ENCODE measurements around the gene TMOD2. TPM values are rescaled to one million over a fixed set of nuclear protein-coding genes. Genes with fewer than 3 reads are reported as not detected.

Gene TMOD2
- total RNA-seq = 9.8 and 10.3 TPM in 2 replicates

DNA sequence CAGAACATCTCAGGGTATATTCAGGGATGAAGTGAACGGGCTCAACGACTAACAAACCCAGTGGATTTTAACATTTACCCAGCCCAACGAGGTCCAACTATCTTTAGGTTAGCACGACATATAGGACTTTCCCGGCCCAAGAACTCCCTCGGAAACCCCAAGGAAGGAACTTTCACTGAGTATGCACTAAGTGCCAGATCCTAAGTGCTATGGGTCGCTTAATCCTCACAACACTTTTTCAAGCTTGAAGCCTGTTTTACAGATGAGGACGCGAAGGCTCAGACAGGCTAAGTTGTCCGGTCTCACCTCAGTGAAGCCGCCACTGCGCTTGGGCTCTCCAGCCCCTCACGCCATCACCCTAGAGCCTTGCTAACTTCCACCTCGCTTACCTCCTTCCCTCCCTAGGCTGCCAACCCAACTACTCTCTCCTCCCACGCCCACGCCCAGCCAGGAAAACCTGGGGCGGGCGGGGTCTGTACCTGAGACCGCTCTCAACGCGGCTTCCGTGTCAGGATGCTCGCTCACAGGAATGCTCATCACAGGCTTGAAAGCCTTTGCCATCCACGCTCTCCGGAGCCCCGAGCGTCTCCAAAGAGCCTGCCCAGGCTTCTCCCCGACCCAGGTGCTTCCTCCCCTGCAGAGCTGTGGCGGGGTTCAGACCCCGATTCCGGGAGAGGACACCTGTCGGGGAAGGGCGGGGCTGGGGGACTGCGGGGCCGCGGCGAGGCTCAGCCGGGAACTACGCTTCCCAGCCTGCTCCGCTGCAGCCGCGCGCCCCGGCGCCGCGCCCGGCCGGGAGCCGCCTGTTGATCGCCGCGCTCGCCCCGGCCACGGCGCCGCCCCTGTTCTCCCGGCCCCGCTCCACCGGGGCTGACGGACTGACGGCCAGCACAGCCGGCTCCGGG lies at the start of gene TMOD2:
Gene TMOD2, plus strand, starts transcription at position 806 of the 905 bp plus-strand sequence. CDS start 14,845 bp downstream, outside the sequence.
- TF ChIP-seq, protein P1, sequence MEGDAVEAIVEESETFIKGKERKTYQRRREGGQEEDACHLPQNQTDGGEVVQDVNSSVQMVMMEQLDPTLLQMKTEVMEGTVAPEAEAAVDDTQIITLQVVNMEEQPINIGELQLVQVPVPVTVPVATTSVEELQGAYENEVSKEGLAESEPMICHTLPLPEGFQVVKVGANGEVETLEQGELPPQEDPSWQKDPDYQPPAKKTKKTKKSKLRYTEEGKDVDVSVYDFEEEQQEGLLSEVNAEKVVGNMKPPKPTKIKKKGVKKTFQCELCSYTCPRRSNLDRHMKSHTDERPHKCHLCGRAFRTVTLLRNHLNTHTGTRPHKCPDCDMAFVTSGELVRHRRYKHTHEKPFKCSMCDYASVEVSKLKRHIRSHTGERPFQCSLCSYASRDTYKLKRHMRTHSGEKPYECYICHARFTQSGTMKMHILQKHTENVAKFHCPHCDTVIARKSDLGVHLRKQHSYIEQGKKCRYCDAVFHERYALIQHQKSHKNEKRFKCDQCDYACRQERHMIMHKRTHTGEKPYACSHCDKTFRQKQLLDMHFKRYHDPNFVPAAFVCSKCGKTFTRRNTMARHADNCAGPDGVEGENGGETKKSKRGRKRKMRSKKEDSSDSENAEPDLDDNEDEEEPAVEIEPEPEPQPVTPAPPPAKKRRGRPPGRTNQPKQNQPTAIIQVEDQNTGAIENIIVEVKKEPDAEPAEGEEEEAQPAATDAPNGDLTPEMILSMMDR (IDR thresholded peaks at IDR 0.05; ENCODE audit: extremely low read depth, low read depth, low read length) = no peak
- Histone ChIP-seq H4K20me1 (ENCODE audit: insufficient read depth, low read length) (no peaks in the 10 kb centered on the region), H3K79me2 (ENCODE audit: insufficient read depth, low read length) (no peaks in the 10 kb centered on the region), H3K4me2 (ENCODE audit: insufficient read depth, low read length) (peak within 1 kb of the TSS; percentile 82), H3K27me3 (ENCODE audit: insufficient read depth, low read length) (peaks cover 40% of the 10 kb centered on the region), H3K36me3 (ENCODE audit: insufficient read depth, low read length) (no peaks in the 10 kb centered on the region), H3K4me1 (ENCODE audit: insufficient read depth, low read length) (peaks cover 6% of the 10 kb centered on the region), H2AFZ (ENCODE audit: low read length) (peak within 1 kb of the TSS; percentile 90), H3K9me3 (ENCODE audit: low read depth, low read length) (no peaks in the 10 kb centered on the region), H3K27ac (ENCODE audit: low read depth, low read length) (no peak within 1 kb of the TSS), H3K4me3 (ENCODE audit: insufficient read depth, low read length) (peak within 1 kb of the TSS; percentile 72)
- DNase-seq (ENCODE audit: insufficient read length, low spot score, missing footprints) = peak; percentile 82

DNA sequence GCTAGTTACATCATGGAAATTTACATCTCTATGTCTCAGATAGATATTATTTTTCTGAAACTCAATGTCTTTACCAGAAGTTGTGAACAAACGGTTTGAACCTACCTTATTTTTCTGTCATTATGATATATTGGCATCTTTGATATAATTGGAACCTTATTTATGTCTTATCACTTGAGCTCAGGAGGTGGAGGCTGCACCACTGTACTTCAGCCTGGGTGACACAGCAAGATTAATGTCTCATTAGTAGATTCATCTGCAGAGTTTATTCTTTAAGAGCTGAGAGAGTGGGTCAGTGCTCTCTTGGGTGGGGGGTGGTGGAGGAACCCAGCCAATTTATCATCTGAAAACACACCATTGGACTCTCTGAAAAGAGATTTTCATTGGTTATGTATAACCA lies 48.7 kb upstream of the TMOD2 start:
- Histone ChIP-seq H3K36me3 (ENCODE audit: insufficient read depth, low read length) (no peaks in the 10 kb centered on the region), H3K79me2 (ENCODE audit: insufficient read depth, low read length) (no peaks in the 10 kb centered on the region), H3K4me2 (ENCODE audit: insufficient read depth, low read length) (no peak overlapping the region), H3K4me3 (ENCODE audit: insufficient read depth, low read length) (no peak overlapping the region), H2AFZ (ENCODE audit: low read length) (no peak overlapping the region), H3K9me3 (ENCODE audit: low read depth, low read length) (no peaks in the 10 kb centered on the region), H4K20me1 (ENCODE audit: insufficient read depth, low read length) (no peaks in the 10 kb centered on the region), H3K4me1 (ENCODE audit: insufficient read depth, low read length) (no peaks in the 10 kb centered on the region), H3K27ac (ENCODE audit: low read depth, low read length) (no peak overlapping the region), H3K27me3 (ENCODE audit: insufficient read depth, low read length) (peaks cover 28% of the 10 kb centered on the region)
- TF ChIP-seq, protein P1 (IDR thresholded peaks at IDR 0.05; ENCODE audit: extremely low read depth, low read depth, low read length) = no peak
- no peak for DNase-seq (ENCODE audit: insufficient read length, low spot score, missing footprints)

DNA sequence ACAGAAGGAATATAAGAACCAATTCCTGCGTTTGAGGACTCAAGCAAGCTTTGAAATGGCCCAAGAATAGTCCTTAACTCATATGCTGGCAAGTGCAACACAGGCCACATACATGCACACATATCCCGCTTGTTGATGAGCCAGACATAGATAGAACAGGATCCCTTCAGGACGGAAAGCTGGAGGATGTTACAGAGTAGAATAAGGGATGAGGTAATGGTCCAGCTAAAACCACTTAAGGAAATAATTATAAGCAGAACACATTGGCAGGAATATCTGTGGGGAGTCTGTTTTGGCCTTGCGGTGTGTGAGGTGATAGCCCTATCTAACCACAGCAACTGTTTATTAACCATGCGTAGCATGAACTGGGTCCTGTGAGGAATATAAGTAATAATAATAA lies 45.1 kb upstream of the TMOD2 start:
- DNase-seq (ENCODE audit: insufficient read length, low spot score, missing footprints) = no peak
- no peaks in the 10 kb centered on the region for H4K20me1 ChIP-seq (ENCODE audit: insufficient read depth, low read length)
- no peaks in the 10 kb centered on the region for H3K79me2 ChIP-seq (ENCODE audit: insufficient read depth, low read length)
- H3K27me3 ChIP-seq (ENCODE audit: insufficient read depth, low read length) = peaks cover 10% of the 10 kb centered on the region
- H3K4me2 ChIP-seq (ENCODE audit: insufficient read depth, low read length) = no peak overlapping the region
- no peaks in the 10 kb centered on the region for H3K4me1 ChIP-seq (ENCODE audit: insufficient read depth, low read length)
- TF ChIP-seq, protein P1 (IDR thresholded peaks at IDR 0.05; ENCODE audit: extremely low read depth, low read depth, low read length) = no peak
- H3K4me3 ChIP-seq (ENCODE audit: insufficient read depth, low read length) = no peak overlapping the region
- no peaks in the 10 kb centered on the region for H3K9me3 ChIP-seq (ENCODE audit: low read depth, low read length)
- H3K27ac ChIP-seq (ENCODE audit: low read depth, low read length) = no peak overlapping the region
- H3K36me3 ChIP-seq (ENCODE audit: insufficient read depth, low read length) = no peaks in the 10 kb centered on the region
- H2AFZ ChIP-seq (ENCODE audit: low read length) = no peak overlapping the region

DNA sequence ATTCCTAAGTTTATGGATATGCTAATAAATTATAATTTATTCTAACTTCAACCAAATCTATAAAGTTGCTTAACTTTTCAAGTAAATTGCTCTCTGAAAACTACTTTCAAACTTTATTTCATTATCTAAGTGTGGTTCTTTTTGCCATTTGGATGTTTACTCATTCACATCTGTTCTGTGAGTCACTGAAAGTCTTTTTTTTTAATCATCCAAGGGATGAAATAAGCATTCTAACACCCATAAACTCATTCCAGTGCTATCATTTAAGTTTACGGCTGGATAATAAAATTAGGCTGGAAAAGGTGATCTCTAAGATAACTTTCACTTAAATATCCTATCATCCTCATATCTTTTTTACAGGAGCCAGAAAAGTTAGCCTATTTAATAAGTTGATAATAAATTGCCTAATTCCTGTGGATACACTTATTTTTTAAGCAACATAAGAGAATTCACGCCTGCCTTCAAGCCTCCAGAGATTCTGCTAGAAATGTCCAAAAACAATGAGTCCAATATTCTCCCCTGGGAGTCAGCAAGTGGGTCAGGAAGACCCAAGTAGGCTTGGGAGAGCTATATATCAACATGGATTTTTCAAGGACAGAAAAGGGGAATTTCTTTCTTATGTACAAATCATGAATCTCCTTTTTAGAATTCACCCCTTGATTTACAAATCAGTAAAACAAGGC lies 44.3 kb upstream of the TMOD2 start:
- no peak for DNase-seq (ENCODE audit: insufficient read length, low spot score, missing footprints)

More for the DNA sequence above, 44.3 kb upstream of the TMOD2 start:
- H3K4me3 ChIP-seq (ENCODE audit: insufficient read depth, low read length) = no peak overlapping the region
- no peaks in the 10 kb centered on the region for H3K36me3 ChIP-seq (ENCODE audit: insufficient read depth, low read length)
- no peaks in the 10 kb centered on the region for H3K79me2 ChIP-seq (ENCODE audit: insufficient read depth, low read length)
- H3K27me3 ChIP-seq (ENCODE audit: insufficient read depth, low read length) = peaks cover 10% of the 10 kb centered on the region
- TF ChIP-seq, protein P1 (IDR thresholded peaks at IDR 0.05; ENCODE audit: extremely low read depth, low read depth, low read length) = no peak
- H3K27ac ChIP-seq (ENCODE audit: low read depth, low read length) = no peak overlapping the region
- no peaks in the 10 kb centered on the region for H3K4me1 ChIP-seq (ENCODE audit: insufficient read depth, low read length)
- no peaks in the 10 kb centered on the region for H3K9me3 ChIP-seq (ENCODE audit: low read depth, low read length)
- no peak overlapping the region for H2AFZ ChIP-seq (ENCODE audit: low read length)
- H3K4me2 ChIP-seq (ENCODE audit: insufficient read depth, low read length) = no peak overlapping the region
- no peaks in the 10 kb centered on the region for H4K20me1 ChIP-seq (ENCODE audit: insufficient read depth, low read length)

Measured in osteoblast (primary cell).